Transverse colon (tissue), 4 donors: Measurements from ENCODE around the gene GPR18.

Source experiments
- EP300 ChIP-seq: sonication (generic); formaldehyde crosslinking; IDR thresholded peaks from one replicate; pipeline ENCODE4 v1.6.1; 2017; ENCODE audit warnings: antibody characterized with exemption, low read depth
- POLR2A ChIP-seq: fragments of 450-650 bp; IDR thresholded peaks from one replicate; pipeline ENCODE4 v1.6.1; 2016; ENCODE audit warnings: antibody characterized with exemption, mild to moderate bottlenecking, moderate library complexity
- POLR2AphosphoS5 ChIP-seq, 3 donors: sonication (generic); formaldehyde crosslinking; IDR thresholded peaks; one replicate each; pipeline ENCODE4 v1.6.1; 2016; ENCODE audit warnings: antibody characterized with exemption in 3 of 3
- TF ChIP-seq, protein P1 (sequence below), 5 experiments: fragments of 200-600 bp in 3 of 5; fragments of 450-650 bp in 2 of 5; sonication (generic) in 3 of 5; IDR thresholded peaks; 1 replicate in 2 of 5; 2 replicates in 3 of 5; pipeline ENCODE4 v1.5.1; 2016 to 2017; ENCODE audit warnings: antibody characterized with exemption in 5 of 5, inconsistent platforms in 3 of 5, mild to moderate bottlenecking in 2 of 5, moderate library complexity in 1 of 5

DNA sequence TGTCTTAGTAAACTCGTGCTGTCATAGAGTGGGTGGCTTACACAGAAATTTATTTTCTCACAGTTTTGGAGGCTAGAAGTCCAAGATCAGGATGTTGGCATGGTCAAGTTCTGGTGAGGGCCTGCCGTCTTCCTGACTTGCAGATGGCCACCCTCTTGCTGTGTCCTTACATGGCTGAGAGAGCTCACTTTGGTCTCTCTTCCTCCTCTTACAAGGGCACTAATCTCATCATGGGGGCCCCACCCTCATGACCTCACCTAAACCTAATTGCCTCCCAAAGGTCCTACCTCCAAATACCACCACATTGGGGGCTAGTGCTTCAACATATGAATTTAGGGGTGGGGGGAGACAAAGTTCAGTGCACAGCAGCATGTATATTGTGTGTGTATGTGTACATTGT, 14.3 kb upstream of the GPR18 start:
- TF ChIP-seq, protein P1, sequence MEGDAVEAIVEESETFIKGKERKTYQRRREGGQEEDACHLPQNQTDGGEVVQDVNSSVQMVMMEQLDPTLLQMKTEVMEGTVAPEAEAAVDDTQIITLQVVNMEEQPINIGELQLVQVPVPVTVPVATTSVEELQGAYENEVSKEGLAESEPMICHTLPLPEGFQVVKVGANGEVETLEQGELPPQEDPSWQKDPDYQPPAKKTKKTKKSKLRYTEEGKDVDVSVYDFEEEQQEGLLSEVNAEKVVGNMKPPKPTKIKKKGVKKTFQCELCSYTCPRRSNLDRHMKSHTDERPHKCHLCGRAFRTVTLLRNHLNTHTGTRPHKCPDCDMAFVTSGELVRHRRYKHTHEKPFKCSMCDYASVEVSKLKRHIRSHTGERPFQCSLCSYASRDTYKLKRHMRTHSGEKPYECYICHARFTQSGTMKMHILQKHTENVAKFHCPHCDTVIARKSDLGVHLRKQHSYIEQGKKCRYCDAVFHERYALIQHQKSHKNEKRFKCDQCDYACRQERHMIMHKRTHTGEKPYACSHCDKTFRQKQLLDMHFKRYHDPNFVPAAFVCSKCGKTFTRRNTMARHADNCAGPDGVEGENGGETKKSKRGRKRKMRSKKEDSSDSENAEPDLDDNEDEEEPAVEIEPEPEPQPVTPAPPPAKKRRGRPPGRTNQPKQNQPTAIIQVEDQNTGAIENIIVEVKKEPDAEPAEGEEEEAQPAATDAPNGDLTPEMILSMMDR (IDR thresholded peaks at IDR 0.05) = no peak
- TF ChIP-seq POLR2AphosphoS5 (IDR thresholded peaks at IDR 0.05) = no peak
- TF ChIP-seq EP300 = no peak
- TF ChIP-seq POLR2A = no peak
